HG03039 (cell line): ENCODE data around the gene DUSP28.
A peak's percentile ranks its signal among the peaks of the same experiment; 100 is the strongest.

Experiments
- ATAC-seq: cut with Tn5 transposase; IDR thresholded peaks from one replicate; pipeline ENCODE4 v1.9.1; 2021; ENCODE audit warnings: mild to moderate bottlenecking, moderate library complexity; ENCODE audit not compliant: unreplicated experiment

The DUSP28 gene

GRCh38 chr2:240584486-240585031, 24.4 kb downstream of the DUSP28 start:
- ATAC-seq: peak; percentile 44

- peak; percentile 12 for ATAC-seq
Measured at GRCh38 chr2:240585101-240585500, 24.9 kb downstream of the DUSP28 start.

- no peak for ATAC-seq
Measured at GRCh38 chr2:240585681-240586197, 25.6 kb downstream of the DUSP28 start.

- peak; percentile 51 for ATAC-seq
Measured at GRCh38 chr2:240586198-240586918, 26.2 kb downstream of the DUSP28 start, which contains the start of gene CAPN10. TSS of gene CAPN10 (plus strand) at chr2:240586734. CDS start at chr2:240586912, 178 bp downstream.

GRCh38 chr2:240586919-240587800, 27.0 kb downstream of the DUSP28 start:
- ATAC-seq: peak; percentile 3

- no peak for ATAC-seq
Measured at GRCh38 chr2:240588006-240588655, 28.0 kb downstream of the DUSP28 start.

GRCh38 chr2:240588669-240589068, 28.5 kb downstream of the DUSP28 start:
- ATAC-seq: no peak

GRCh38 chr2:240589375-240589774, 29.2 kb downstream of the DUSP28 start:
- no peak for ATAC-seq

- ATAC-seq: no peak
Measured at GRCh38 chr2:240589850-240590525, 29.8 kb downstream of the DUSP28 start.

- ATAC-seq: no peak
Measured at GRCh38 chr2:240590681-240591111, 30.5 kb downstream of the DUSP28 start.

GRCh38 chr2:240591226-240591625, 31.1 kb downstream of the DUSP28 start:
- no peak for ATAC-seq

GRCh38 chr2:240591784-240592183, 31.6 kb downstream of the DUSP28 start:
- ATAC-seq: no peak

- ATAC-seq: no peak
Measured at GRCh38 chr2:240593026-240593702, 33.0 kb downstream of the DUSP28 start.

GRCh38 chr2:240593703-240594451, 33.7 kb downstream of the DUSP28 start:
- ATAC-seq: no peak

- no peak for ATAC-seq
Measured at GRCh38 chr2:240594511-240595380, 34.6 kb downstream of the DUSP28 start.

GRCh38 chr2:240595381-240596079, 35.4 kb downstream of the DUSP28 start:
- ATAC-seq: no peak

GRCh38 chr2:240596080-240596460, 35.9 kb downstream of the DUSP28 start:
- ATAC-seq: no peak
